Epithelial cell of esophagus (primary cell): ENCODE measurements around the gene PHF21A.
"Not testable (repeated sequence)": the region's sequence is repeated elsewhere in the genome, so short reads cannot be mapped to it uniquely, and the experiment has no call there.

ENCODE experiments used
- DNase-seq: peaks from one replicate; pipeline ENCODE4 v3.0.0; 2010; ENCODE audit warnings: low read depth
- H3K4me3 ChIP-seq: 2 replicates; pipeline ENCODE4 v1.5.1; 2011; ENCODE audit warnings: mild to moderate bottlenecking, low read length, control low read depth
- CTCF ChIP-seq: IDR thresholded peaks from 2 replicates; pipeline ENCODE4 v1.5.1; 2011; ENCODE audit warnings: low read depth, mild to moderate bottlenecking, low read length, control low read depth, inconsistent platforms; ENCODE audit not compliant: insufficient read depth; ENCODE audit errors: missing control alignments

Gene PHF21A

DNA sequence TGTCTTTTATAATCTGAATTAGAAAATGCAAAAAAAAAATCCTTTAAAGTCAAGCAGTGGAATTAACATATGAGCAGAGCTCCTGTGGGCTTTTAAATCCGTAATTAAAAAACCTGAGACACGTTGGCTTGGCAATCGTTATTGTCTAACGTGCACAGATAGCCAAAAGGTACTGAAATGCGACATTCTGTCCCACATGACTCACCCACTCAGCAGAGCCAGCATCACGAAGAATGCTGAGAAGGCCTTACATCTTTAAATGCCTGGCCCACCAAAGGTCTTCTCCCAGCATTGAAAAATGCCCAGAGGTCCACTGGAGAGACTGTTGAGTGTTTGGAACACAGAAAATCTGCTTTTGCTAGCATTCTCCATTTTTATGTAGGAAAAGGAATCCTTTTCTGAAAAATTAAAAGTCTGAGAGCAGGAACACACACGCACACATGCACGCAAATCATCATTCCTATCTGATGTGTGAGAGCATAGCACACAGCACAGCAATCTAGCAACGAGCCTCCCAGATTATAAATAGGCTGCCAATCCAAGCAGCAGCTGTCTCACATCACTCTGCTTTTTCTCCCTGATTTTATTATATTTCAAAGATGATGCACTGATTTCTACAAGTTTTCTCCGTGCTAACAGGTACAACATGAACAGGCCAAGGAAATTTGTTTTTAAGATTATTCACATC is 94.5 kb downstream of the PHF21A start:
- no peak overlapping the region for H3K4me3 ChIP-seq
- DNase-seq, result no peak
- TF ChIP-seq CTCF, result no peak

DNA sequence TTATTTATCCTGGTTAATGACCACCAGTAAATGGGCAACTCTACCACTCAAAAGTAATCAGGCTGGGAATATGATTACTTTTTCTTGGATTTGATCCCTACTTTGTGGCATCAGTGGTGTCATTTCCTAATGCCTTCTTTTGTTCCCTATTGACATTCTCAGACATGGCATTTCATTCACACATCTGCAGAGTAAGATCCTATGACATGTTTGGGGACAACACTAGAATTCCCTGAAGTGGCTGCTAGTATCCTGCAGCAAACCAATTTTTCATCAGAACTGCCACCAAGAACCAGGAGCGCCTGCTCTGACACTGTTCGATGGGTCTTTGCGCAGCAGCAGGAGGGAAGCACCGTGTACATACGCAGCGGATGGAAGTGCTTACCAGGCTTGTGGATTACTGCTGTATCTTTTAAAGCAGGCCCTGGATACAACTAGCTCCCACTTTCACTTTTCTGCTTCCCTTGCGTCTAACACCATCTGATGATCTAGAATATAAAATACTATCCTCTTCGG is 101.1 kb downstream of the PHF21A start:
- H3K4me3 ChIP-seq, result no peak overlapping the region
- TF ChIP-seq CTCF, result no peak
- DNase-seq, result no peak

DNA sequence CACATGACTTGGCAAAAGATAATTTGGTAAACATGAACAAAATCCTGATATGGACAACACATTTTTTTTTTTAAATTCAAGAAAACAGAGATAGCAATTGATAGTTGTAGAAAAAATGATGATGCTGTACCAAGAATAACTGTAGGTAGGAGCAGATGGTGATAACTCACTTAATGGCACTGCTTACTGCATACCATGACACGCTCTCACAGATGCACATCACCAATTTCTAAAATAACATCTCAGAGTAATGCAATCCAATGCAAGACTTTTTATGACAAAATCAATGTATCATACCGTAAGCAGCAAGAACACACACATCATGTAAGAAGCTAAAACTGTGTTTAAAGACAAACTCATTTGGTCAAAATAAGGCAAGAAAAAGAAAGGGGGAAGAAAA is 102.6 kb downstream of the PHF21A start:
- no peak for TF ChIP-seq CTCF
- no peak overlapping the region for H3K4me3 ChIP-seq
- no peak for DNase-seq

DNA sequence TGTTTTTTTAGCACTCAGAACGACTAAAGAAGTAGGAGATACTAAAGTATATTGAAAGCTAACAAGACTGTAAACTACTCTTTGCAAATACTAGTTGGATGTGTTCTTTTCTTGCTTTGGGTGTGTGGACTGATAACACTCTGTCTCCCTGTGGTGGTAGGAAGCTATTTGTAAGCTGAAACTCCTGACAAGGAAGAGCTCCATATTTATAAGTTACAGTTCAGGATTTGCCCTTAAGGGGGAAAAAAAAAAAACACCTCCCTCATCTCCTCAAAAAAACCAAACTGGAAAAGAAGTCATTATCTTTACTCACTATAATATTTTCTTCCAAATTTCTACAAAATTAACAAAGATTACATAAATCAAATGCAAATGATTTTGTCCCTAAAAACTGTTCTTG is 103.9 kb downstream of the PHF21A start:
- H3K4me3 ChIP-seq, result no peak overlapping the region
- TF ChIP-seq CTCF, result no peak
- no peak for DNase-seq

DNA sequence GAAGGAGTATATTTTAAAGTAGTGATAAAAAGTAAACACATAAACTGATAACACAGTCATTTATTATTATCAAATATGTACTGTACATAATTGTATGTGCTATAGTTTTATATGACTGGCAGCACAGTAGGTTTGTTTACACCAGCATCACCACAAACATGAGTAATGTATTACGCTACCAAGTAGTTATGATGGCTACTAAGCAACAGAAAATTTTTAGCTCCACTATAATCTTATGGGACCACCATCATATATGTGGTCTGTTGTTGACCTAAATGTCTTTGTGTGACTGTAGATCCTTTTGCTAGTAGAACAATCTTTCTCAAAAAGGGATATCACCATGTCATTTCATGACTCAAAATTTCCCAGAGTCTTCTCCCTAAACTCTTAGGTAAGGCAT is 105.3 kb downstream of the PHF21A start:
- DNase-seq, result no peak
- no peak for TF ChIP-seq CTCF
- H3K4me3 ChIP-seq, result no peak overlapping the region

- H3K4me3 ChIP-seq, DNase-seq: not testable (repeated sequence)
These were observed 107.1 kb downstream of the PHF21A start for GRCh38 chr11:46014168-46014567.

GRCh38 chr11:46012185-46012584 is 109.1 kb downstream of the PHF21A start:
- TF ChIP-seq CTCF, result no peak
- DNase-seq, result no peak
- H3K4me3 ChIP-seq, result no peak overlapping the region
